Stimulated activated CD8-positive, alpha-beta memory T cell treated with anti-CD3 and anti-CD28 coated beads, Interleukin-15, amount 100 ng/mL, for 1 hour (primary cell): Measurements from ENCODE around the gene RAET1E.
"Not testable (repeated sequence)": the region's sequence is repeated elsewhere in the genome, so short reads cannot be mapped to it uniquely, and the experiment has no call there.

Experiments
- DNase-seq: peaks from one replicate; pipeline ENCODE4 v3.0.0-alpha.2; 2020; ENCODE audit warnings: low read depth

RAET1E gene

DNA sequence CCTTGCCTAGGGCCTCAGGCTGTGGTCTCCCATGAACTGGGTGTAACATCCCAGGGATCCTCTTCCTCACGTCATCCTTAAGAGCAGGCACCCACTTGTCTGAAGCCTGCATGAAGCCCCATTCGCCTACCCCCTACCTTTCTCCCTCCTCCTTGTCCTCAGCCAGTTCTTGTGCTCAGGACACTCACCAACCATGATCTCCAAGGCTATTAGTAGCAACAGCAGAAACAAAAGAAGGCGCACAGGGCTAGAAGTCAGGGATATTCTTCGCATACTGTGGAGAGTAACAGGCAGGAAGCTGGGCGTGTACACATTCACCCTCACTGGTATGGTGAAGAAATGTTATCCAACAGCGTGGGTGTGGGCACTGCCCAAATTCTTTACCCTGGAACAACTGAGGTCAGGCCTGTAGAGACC, 7.3 kb downstream of the RAET1E start:
- no peak for DNase-seq

DNA sequence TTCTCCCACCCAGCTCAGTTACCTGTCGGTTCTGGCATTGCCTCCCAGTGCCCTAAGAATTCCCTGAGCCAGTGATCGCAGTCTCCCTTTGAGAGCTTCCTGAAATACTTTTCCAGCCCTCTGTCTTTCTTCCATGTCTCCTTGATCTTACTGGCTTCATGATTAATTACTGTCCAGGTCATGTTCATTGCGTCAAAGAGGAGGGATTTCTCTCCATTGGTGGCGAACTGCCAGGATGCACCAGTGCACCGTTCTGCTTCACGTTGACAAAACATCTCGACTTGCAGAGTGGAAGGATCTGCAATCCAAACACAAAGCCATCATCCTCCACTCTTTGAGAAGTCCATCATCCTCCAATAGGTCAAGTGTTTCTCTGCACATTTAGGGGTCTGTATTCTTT, 8.6 kb downstream of the RAET1E start:
- DNase-seq, result no peak

DNA sequence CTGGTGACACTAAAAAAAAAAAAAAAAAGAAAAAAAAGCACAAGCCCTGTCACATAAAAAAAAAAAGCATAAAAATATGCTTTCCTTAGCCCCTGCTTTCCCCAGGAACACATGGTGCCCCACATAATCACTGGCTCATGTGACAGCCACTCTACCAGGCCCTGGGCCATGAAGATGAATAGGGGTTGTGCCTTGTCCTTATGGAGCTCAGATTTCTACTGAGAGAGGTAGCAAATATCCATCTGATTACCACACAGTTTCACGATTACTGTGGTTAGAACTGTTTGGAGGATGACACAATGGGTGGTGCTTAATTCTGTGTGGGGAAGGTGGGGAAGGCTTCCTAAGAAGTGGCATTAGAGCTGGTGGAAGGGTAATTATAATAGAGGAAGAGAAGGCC, 9.3 kb downstream of the RAET1E start:
- DNase-seq, result no peak

DNA sequence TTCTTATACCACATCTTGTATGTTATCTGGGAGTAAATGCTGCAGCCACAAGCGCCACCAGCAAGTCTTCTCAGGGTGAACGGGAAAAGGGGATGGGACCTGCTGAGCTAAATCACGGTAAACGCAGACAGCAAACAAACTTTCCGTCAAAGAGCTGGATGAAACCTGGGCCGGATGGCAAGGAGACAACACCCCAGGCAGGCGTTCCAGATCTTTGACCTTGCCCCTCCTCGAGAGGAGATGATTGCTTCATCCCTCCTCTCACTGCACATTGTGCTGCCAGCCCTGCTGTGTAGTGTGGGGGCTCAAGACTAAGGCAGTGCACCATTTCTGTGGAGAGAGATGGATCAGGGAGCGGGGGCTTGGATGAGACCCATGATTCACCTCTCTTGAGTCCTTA, 9.8 kb downstream of the RAET1E start:
- DNase-seq, result no peak

DNA sequence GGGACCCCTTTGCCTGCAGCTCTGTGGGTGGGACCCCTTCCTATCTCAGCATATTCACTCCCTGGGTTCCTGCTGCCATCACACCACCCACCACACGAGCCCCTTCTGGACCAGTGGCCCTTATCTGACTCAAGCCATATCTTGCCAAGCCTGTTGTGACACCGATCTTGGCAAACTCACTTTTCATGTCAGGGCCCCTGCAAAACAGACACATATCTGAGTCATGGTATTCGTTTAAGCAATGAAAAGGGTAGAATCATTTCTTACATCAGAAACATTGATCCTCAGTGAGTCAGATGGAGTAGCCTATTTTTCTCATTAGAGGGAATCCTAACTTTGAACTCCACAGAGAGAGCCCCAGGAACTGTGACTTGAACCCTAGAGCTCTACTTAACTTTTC, 10.6 kb downstream of the RAET1E start:
- no peak for DNase-seq

DNA sequence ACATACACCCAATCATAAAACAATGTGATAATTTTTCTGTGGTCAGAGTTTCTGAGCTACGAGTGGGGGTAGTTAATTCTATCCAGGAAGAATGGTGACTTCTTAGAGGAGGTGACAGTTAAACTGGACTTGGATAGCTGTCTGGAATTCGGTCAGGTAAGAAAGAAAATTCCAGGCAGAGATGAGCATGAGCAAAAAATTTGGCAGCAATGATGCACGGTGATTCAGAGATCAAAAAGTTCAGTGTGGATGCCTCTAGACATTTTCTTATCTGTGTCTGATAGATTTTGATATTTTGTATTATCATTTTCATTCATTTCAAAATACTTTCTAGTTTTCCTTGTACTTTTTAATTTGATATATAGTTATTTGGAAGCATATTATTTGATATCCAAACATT, 12.0 kb downstream of the RAET1E start:
- DNase-seq, result no peak

DNA sequence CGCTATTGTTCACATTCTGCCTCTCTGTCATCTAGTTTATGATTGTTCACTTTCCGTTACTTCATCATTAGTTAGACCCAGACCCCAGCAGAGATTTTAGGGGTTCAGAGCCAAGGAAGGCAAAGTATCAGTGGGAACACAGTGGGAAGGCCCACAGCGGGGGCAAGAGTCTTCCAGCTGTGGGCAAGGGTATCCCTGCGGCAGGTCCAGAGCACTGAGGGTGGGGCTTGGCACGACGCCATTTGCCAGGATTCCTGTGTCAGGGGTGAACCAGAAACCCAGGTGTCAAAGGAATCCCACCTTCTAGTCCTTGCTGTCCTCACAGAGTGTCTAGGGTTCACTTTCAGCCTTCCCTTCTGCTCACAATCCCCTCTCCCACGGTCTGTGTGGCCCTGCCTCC, 13.3 kb downstream of the RAET1E start:
- no peak for DNase-seq

DNA sequence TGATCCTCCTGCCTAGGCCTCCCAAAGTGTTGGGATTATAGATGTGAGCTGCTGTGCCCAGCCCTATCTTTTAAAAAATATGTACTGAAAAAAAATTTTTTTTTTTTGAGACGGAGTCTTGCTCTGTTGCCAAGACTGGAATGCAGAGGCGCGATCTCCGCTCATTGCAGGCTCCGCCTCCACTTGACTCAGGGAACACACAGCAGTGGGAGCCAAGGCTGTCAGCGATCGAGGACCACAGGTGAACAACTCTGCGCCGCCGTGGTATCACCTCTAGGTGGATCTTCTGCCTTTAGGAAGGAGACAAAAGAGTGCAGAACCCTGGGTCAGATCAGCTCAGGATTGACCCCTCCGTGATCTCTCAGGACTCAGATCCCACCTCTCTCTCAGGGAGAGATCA, 13.7 kb downstream of the RAET1E start:
- DNase-seq, result no peak

DNA sequence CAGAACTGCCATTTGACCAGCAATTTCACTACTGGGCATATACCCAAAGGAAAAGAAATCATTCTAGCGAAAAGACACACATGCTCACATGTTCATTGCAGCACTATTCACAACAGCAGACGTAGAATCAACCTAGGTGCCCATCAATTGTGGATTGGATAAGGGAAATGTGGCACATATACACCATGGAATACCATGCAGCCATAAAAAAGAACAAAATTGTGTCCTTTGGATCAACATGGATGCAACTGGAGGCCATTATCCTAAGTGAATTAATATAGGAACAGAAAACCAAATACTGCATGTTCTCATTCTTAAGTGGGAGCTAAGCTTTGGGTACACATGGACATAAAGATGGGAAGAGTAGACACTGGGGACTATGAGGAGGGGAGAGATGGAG, 16.1 kb downstream of the RAET1E start:
- DNase-seq, result no peak

DNA sequence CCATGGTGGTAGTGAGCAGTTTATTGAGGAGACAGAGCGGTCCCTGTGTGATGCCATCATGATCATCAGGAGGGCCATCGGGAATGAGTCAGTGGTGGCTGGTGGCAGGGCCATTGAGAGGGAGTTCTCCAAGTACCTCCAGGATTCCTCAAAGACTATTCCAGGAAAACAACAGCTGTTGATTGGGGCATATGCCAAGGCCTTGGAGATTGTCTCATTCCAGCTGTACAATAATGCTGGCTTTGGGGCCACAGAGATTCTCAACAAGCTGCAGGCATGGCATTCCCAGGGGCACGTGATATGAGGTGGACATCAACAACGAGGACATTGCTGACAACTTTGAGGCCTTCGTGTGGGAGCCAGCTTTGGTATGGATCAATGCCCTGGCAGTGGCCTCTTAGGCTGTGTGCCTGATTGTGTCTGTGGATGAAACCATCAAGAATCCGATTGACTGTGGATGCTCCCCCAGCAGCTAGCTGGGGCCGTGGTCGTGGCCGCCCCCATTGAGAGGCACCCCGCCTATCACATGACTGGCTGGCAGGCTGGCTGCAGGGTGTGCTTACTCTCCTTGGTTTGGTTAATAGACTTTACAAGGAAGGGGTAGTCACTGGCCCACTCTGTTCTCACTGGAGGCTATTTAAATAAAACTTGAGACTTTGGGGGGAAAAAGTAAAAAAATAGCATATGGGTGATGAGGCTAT, 16.7 kb downstream of the RAET1E start:
- no peak for DNase-seq

DNA sequence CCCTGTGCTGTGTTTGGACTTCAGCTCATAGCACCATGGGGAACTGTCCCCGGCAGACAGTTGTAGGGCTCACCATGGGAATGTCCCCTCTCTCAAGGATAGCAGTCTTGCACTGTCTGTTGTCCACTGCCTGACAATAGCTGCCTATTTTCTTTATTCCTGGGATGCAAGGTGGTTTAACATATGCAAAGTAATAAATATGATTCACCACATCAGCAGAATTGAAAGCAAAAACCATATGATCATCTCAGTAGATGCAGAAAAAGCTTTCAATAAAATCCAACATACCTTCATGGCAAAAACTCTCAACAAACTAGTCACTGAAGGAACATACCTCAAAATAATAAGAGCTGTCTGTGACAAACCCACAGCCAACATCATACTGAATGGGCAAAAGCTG, 20.3 kb downstream of the RAET1E start:
- no peak for DNase-seq

DNA sequence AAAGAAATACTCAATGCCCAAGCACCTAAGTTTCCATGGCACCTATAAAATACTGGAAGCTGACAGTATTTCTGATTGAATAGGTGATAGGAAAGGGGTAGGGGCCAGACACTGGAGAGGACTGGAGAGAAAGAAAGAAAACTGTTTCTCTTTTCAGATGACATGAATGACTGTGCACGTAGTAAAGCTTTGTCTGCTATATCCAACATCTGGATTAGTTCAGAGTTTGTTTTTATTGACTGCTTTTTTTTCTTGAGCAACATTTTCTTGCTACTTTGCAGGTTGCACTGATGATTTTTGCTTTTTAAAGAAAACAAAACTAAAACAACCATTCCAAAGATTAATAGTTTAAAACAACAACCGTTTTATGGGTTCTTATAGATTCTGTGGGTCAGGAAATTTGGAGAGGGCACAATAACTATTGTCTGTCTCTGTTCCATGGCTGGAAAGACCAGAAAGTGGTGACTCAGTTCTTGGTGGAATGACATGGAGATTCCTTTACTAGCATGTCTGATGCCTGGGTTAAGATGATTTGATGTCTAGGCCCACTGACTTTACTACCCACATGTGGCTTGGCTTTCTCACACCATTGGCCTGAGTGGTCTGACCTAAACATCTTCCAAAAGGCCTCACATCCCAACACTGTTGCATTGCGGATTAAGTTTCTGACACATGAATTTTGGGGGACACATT, 21.5 kb downstream of the RAET1E start:
- no peak for DNase-seq

DNA sequence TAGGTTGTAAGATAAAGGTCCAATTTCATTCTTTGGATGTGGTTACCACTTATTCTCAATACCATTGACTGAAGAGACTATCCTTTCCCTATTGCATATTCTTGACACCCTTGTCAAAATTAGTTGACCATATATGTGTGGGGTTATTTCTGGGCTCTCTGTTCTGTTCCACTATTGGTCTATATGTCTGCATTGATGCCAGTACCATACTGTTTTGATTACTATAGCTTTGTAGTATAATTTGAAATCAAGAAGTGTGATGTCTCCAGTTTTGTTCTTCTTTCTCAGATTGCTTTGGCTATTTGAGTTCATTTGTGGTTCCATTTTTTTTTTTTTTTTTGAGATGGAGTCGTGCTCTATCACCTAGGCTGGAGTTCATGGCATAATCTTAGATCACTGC, 25.7 kb downstream of the RAET1E start:
- no peak for DNase-seq

DNA sequence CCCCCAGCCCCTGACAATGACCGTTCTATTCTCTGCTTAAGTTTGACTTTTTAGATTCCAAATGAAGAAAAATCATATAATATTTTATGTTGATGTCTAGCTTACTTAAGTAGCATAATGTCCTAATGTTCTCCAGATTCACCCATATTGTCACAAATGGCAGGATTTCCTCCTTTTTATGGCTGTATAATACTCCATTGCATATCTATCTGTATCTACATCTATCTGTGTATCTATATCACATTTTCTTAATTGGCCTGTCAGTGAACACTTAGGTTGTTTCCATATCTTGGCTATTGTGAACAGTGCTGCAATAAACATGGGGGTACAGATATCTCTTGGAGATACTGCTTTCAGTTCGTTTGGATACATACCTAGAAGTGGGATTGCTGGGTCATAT, 26.7 kb downstream of the RAET1E start:
- DNase-seq, result no peak

DNA sequence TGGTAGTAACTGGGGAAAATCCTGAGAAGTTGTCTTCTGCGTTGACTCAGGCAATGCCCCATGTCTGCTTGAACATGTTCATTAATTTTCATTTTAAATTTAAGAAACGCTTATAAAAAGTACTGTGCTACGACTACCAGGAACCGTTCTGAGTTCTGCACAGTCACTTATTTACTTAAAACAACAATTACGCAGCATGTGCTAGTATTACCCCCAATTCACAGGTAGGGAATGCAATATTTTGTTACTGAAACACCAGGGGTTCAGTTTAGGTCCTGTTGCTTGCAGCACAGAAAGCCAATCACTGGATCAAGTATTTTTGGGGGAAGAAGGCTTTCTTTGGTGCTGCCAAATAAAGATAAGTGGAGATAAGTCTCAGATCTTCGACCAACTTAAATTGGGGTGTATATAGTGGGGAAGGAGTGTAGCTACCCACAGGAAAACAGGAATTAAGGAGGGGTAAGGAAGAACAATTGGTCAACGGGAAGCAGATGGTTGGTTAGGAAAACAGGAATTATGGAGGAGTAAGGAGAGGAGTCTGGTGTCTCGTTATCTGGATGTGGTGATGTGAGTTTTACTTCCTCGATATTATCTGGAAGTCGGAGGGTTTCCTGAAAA, 28.5 kb downstream of the RAET1E start:
- no peak for DNase-seq

DNA sequence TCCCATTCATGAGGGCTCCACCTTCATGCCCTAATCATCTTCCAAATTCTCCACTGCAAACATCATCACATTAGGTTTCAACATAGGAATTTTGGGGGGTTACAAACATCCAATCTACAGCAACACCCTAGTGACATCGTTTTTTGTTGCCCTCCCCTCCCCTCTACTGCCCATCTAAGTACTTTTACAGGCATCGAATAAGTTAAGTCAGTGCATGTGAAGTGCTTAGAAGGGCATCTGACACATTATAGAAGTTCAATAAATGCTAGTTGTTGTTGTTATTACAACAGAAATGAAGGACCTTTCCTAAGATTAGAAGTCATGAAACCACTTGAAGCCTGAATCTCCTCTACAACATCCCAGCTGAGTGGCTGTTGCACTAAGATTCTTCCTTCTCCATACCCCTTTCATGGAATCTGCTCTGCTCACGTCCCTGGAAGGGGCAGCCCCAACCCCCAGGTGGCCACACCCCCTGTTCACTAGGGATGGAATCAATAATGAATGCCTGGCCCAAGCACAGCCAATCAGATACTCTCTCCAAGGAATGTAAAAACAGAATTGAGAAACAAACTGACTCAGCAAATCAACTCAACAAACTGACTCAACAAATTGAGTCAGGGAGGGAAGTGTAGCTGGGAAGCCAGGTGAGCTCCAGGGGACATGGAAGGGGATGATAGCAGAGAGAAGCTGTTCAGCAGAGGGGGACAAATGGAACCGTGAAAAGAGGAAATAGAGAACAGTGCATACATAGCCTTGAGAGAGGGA, 29.9 kb downstream of the RAET1E start:
- DNase-seq, result no peak

DNA sequence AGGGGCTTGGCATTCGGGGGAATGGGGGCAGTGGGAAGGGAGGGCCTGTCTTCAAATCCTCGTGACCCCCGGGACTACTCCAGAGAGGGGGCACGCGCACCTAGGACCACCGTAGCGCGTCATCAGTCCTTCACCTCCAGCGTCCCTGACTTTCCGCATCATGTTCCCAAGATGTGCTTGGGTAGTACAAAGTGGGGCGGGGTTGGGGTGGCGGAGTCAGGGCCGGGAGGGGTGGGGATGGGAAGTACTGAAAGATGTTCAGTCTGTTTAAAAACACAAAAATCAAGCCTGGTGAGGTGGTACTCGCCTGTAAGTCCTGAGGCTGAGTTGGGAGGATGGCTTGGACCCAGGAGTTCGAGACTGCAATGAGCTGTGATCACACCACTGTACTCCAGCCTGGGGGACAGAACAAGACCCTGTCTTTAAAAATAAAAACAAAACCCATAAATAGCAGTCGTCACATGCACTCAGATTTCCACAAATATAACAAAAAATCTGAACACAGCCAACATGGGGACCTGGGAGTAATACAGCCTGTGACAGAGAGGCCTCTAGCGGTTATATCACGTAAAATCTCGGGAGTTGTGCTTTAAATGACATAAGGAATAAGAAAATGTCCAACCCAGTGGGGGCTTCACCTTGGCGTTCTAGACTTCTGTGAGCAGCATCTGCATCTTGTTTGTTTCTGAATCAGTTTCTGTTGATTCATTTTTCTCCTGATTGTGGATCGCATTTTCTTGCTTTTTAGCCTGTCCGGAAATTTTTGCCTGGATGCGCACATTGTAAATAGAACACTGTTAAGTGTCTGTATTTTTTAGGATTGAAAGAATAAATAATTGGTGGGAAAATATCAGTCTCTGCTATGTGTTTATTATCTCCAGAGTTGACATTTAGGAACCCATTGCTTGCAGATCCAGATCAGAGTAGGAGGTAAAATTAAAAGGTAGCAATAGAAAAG, 33.1 kb downstream of the RAET1E start:
- DNase-seq, result no peak

DNA sequence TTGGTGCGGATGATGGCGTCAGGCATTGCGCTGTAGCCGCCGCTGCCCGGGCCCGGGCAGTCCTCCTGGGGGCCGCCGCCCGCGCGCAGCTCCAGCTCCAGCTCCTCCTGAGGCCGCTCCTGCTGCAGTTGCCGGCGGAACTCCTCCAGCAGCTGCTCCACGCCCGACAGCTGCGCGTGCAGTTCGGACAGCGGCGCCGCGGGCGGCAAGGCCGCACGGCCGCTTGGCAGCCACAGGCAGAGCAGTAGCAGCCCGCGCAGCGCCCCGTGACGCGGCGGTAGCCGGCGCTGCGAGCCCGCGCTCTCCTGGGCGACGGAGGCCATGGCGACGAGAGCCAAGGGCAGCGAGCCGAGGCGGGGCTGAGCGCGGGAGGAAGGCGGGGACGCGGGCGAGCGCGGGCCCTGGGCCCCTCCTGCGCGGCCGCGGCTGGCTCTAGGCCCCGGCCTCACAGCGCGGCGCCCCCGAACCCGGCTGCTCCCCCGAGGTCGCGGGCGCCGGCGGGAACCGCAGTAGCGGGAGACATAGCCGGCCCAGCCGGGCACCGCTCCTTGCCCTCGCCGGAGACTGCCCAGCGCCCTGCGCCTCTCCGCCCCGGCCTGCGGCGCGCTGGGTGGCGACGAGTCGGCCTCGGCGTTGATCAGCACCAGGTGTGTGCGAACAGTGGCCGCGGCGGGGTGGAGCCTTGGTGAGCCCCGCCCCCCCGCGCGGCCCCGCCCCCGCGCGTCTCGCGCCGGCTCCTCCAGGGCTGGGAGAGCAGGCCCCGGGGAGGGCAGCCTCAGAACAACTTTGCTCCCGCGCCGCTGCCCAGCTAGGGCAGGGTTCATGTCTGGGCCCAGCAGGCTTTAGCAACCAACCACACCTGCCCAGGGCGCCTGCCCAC, 34.0 kb downstream of the RAET1E start, which contains the start of gene LRP11:
Gene LRP11 (minus strand): TSS at position 662 of the 880 bp plus-strand sequence. CDS start 339 bp downstream, at position 323.
- peak; percentile 46 for DNase-seq

DNA sequence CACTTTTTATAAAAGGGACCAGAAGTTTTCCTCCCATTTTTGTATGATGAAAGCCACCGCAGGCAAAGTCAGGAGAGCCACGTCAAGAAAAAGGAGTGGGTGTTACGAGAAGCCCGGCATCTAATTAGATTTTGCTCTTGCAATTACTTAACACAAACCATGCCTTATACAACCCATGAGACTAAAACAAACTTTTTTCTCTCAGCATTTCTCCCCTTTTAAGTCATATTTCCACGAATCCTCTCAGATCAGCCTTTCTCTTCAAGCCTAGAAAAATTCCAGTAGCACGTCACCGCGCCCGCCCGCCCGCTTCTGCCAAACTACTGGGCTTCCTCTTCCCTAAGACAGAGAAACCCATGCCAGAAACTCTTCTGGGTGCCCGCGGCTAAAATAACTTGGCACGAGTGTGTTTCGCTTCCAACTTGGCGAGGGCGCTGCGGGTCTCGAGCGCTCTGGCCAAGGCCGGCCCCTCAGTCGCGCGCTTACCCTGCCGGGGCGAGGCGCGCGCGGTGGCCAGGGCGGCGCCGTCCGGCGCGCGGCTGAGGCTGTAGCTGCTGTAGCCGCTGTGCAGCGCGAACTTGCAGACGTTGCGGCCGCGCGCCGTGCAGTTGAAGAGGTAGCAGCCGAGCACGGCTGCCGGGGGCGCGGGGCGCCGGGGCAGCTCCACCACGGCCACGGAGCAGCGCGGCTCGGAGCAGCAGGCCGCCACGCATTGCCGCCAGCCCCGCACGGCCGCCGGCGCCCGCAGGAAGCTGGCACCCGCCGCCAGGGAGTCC, 34.8 kb downstream of the RAET1E start:
- DNase-seq, result no peak

DNA sequence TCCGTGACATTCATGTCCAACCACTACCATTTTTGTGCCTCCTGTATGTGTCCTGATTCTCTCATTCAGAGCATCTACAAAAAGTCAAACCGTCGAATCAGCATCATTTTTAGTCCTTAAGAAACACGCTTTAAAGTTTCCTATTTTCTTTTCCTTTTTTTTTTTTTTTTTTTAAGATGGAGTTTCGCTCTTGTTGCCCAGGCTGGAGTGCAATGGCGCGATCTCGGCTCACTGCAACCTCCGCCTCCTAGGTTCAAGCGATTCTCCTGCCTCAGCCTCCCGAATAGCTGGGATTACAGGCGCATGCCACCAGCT, 35.5 kb downstream of the RAET1E start:
- DNase-seq, result not testable (repeated sequence)
